HUDEP-2 (cell line): Measurements from ENCODE around the gene ATOH1.

ENCODE experiments used
- DNase-seq, 76 experiments: peaks; one replicate each; lab custom pipeline; 2025; ENCODE audit not compliant: unreplicated experiment in 76 of 76; lab: John Stamatoyannopoulos, UW

Gene ATOH1

DNA sequence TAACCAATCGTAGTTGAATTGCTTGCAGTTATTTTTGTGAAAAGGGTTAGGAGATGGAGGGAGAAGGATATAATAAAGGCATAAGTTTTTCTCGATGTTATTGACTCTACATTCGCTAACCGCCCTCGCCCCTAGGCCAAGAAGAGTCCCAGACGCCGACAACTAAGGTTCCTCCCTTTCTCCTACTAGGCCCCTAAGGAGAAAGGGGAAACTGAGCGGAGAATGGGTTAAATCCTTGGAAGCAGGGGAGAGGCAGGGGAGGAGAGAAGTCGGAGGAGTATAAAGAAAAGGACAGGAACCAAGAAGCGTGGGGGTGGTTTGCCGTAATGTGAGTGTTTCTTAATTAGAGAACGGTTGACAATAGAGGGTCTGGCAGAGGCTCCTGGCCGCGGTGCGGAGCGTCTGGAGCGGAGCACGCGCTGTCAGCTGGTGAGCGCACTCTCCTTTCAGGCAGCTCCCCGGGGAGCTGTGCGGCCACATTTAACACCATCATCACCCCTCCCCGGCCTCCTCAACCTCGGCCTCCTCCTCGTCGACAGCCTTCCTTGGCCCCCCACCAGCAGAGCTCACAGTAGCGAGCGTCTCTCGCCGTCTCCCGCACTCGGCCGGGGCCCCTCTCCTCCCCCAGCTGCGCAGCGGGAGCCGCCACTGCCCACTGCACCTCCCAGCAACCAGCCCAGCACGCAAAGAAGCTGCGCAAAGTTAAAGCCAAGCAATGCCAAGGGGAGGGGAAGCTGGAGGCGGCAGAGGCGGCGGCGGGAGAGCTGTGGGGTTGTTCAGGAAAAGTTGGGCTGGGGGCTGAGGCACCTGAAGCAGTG is 5.9 kb downstream of the ATOH1 start:
- DNase-seq, result no peak

DNA sequence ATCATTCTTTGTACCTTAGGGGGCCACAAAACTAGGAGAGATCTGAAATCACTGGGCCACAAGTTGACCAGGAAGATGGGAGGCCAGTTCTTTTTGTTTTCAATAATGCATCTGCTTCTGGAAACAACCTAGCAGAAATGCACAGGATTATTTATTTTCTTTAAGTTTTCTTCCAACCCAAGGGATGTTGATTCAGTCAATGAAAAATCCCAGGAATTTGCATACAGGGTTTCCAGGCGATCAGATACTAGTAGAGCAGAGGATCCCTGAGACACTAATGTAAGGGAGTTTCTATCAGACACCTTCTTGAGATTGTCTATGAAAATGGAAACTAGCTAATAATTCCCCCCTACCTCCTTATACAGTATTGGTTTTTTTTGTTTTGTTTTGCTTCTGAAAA is 7.4 kb downstream of the ATOH1 start:
- no peak for DNase-seq

DNA sequence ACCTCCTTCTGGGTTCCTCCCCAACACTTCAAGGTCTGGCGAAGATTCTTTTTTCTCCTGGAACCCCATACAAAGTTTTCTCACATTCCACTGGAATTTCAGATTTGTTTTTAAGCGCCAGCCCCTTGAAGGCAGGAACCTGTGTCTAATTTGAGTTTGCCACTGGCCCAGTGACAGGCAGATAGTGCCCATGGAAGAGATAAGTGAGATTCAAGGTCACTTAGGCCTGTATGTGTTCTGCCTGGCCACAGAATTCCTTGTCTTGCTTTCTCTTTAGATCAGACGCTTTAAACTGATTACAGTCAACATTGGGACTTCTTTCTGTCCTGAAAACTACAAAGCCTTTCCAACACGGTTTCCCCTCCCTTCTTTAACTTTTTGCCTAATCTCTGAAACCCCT is 11.2 kb downstream of the ATOH1 start:
- no peak for DNase-seq

DNA sequence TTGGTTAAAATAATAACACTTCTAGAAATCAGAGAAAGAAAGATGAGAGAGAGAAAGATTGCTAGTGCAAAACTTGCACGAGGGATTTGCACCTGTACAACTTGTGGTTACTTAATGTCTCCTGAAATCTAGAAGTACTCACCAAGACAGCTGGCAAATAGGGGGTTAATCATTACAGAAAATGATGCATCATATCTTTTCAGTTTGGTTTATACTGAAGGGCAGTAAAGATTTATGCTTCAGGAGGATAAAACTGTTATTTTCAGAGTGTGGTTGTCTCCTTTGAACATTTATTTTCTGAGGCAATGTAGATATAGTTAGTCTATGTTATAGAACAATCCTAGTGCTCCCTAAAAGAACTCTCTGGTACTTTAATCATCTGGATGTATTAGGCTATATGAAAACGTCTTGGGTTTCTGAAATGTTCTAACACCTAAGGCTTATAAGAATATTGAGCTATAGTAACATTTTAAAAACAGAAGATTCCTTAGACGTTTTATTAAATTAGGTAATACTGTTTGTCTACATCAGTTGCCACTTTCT is 13.3 kb downstream of the ATOH1 start:
- no peak for DNase-seq

DNA sequence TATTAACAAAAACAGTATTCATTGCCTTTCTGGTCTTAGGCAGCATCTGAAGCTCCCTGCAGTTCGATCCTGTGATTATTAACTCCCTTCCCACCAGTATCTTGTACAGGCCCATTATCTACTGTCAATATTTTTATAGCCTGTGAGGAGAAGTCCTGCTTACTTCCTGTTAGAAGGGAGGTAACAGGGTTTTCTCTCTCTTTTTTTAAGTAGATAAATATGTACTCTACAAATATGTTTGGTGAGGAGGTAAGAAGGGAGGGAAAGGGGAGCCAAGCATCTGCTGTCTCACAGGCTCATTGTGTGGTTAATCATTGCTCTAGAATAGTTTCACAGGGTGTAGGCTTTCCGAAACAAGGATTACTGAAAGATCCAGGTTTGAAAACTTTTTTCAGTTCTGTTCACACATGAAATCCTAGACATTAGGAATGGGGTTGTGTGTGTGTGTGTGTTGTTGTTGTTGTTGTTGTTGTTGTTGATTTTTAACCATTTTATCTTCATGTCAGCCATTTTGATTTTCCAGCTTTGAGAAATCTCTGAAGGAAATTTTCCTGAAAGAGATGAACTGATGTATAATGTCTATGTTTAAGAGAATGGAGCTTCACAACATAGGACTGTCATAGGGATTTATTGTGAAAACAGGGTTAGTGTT is 14.2 kb downstream of the ATOH1 start:
- DNase-seq, result no peak

DNA sequence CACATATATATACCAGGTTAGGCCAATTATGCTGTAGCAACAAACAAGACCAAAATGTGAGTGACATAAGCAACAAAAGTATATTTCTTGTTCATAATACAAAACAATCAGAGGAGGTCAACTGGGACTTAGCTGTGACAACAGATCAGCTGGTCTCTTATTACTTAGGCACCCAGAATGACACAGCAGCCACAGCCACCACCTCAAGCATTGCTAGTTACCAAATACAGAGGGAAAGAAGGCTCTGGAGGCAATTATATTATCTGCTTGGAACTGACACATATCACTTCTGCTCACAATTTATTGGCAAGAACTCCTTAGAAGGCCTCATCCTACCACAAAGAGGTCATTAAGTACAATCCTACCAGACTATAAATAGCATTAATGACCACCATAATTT is 15.2 kb downstream of the ATOH1 start:
- DNase-seq, result no peak

DNA sequence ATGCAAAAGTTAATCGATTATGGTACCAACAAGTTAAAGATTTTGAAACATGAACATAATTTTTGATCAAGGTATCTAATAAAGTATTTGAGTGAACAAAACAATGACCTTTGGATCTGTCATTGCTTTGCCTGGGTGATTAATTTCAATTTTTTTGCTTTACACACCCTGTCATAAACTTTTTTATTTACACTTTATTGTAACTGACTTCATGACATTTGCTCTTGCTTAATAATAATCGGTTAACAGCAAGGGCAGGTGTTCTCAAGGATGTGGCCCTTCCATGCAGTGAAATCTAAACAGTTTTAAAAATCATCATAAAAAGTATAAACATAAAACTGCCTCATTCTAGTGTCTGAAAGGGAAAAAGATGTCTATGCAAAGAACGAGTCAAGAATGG is 24.1 kb downstream of the ATOH1 start:
- no peak for DNase-seq

DNA sequence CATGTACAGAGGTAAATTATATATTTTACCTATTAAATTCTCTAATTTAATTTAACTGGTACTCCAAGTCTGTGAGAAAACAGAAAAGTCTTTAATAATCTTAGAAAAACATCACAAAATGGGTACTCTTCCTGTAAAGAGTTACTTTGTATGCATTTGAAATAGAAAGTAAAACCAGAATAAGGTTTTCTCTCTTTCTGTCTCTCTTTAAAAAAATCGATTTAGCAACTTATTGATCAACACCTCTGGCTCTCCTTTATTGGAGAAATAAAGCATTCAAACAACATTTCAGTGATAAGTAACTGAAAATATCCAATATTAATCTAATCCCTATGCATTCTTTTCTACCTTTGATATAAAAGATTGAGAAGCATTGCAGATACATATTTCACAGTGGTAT is 27.4 kb downstream of the ATOH1 start:
- no peak for DNase-seq

DNA sequence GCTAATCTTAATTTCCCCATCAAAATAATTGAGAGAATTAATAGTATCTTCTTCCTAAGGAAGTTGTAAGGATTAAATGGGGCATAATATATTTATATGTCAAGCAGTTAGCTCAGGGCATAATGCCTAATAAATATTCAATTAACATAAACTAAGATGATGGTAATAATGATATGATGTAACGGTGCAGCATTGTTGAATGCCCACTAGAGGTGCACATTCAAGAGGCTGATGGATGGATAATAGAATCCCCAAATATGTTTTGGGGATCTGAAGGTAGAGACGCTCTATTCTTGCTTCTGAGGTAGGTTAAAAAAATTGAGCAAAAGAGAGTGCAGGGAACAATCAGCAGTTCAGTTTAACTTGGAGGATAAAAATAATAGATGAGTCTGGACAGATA is 37.1 kb downstream of the ATOH1 start:
- no peak for DNase-seq

DNA sequence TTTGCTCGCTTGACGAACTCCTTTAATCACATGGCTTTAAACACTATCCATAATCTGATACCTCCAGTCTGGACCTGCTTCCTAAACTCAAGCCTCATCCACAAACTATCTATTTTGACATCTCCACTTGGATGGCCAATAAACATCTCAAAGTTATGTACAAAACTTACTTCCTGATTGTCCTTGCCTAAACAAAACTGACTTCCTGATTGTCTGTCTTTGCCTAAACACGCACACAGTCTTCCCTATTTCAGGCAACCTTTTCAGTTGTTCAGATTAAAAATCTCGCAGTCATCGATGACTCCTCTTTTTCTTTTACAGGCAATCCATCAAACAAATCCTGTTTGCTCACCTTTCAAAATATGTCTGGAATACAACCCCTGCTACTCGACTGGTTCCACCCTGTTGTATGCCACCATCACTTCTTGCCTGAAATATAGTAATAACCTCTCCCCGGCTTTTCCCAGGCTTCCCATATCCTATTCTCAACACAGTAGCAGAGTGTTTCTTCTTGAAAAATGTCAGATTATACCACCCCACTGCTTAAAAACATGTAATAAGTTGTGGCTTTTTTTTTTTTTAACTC is 39.0 kb downstream of the ATOH1 start:
- no peak for DNase-seq

DNA sequence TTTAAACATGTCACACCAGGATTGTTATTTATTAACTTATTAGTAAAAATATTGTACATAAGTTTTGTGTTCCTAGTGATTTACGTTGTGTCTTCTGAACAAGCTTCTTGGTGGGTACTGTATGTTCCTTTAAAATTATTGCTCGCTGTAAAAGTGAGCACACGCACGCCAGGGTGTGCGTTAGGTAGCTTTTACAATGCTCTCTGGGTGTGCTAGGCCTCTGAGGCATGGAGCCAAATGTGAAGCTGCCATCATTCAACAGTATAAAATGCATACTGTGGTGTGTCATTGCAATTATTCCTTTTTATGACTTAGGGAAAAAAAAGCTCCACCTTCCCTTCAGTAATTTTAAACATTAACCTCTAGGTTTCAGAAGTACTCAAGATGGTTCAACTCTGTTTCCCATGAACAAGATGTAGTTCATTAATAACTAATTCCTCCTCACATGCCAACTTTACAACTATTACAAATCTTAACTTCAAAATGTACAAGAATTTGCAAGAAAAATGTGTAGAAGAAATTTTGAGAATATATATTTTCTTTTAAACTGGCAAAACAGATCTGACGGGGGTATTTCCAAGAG is 42.4 kb downstream of the ATOH1 start:
- DNase-seq, result no peak

DNA sequence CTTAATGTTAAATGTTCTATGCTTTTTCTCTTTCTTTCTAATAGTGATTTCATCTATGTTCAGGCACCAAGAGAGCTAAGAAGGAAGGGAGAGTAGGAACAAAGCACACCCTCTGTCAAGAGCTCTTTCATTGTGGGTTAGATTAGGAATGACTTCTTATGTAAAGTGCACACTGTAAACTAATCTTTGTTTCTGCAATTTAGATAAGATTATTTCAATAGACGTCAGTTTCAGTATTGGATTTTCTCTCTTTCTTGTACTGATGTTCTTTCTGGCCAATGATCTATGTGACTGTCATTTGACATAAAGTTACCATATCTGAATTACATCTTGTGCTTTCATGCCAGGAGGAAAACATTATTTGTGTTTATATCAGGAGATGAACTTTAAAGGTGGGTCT is 48.2 kb downstream of the ATOH1 start:
- DNase-seq, result no peak

DNA sequence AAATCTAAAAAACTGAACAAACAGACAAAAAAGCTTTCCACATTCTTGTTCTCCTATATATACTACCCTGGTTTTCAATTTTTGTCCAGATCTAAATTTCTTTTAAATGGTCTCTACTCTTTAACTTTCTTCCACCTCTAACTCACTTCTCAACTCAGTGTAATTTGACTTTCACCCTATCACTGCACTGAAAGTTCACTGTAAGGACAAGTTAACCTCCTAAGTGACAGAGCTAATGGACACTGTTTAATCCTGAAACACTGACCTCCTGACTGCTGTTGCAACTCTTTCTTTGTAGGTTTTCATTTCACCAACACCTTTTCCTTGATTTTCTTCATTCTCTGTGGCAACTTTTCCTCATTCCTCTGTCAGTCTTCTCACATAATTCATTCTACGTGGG is 50.0 kb downstream of the ATOH1 start:
- DNase-seq, result no peak

DNA sequence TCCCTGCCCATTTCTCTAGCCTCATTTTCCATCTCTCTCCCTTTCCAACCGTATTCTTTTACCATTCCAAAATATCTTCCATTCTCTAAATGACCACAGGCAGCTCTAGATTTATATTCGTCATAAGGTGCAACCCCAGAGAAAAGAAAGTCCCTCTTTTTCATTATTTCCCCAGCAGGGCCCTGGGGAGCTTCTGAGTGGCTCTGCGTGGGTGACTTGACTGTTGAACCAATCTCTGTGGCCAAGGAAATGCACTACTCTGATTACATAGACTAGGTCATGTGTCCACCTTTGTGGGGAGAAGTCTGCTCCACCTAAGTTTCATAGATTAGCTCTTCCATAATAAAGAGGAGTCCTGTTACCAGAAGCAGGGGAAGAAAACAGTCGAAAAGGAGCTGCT is 51.4 kb downstream of the ATOH1 start:
- no peak for DNase-seq
